GM21528 (cell line): Measurements from ENCODE around the gene TLCD4.
"Not testable (repeated sequence)": the region's sequence is repeated elsewhere in the genome, so short reads cannot be mapped to it uniquely, and the experiment has no call there.

Experiments
- ATAC-seq: cut with Tn5 transposase; IDR thresholded peaks from one replicate; pipeline ENCODE4 v1.9.1; 2021; ENCODE audit warnings: mild to moderate bottlenecking, moderate library complexity; ENCODE audit not compliant: unreplicated experiment, low FRiP score

TLCD4 gene

DNA sequence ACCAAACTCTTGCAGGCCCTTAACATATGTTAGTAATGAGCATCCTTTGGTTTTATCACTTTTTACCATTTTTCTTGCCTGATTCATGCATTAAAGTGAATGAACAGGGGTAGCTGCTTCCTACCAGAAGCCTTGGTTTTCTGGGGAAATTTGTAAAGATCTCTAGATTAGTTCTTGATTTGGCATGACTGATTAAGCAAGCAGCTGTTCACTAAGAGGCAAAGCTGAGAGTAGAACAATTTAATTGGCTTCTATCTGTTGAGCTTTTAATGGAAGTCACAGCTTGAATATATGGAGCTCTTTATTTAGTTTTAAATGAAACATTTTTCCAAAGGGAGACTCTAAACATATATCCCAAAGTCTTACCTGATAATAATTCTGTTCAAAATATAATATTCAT, 23.6 kb downstream of the TLCD4 start:
- no peak for ATAC-seq

DNA sequence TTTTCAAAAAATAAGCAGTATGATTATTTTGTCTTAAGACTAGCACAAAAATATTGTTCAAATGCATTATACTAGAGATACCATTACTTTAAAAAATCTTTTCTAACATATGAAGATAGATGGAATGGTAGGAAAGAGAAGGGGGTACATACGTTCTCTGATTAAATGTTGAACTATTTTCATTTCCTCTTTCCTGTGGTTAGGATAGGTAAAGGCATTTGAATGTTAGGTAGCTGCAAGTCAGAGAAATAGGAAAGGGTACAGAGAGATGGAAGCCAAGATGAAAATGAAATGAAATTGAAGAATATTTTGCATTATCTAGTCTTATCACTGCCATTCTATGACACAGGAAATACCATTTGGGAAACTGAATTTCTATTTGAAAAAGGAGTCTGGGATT, 28.3 kb downstream of the TLCD4 start:
- ATAC-seq, result no peak

DNA sequence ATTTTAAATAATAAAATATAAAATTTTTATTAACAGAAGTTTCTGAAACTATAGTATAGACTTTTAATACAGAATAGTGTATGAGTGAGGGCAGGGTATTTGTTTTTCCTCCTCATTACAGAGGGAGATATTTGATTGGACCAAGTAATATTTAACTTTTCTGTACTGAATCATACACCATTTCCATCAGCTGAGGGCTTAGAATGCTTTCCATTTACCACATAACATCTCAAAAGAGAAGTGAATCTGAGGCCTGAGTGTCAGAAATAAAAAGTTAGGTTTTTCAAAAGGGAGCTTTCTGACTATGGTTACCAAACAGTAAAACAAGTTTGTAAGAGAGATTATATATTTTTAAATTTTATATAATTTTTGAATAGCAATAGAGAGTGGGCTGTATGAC, 29.5 kb downstream of the TLCD4 start:
- peak; percentile 72 for ATAC-seq

- no peak for ATAC-seq
These were observed 36.9 kb downstream of the TLCD4 start for GRCh38 chr1:95154096-95154495.

GRCh38 chr1:95165569-95165968, 48.4 kb downstream of the TLCD4 start:
- not testable (repeated sequence) for ATAC-seq
